SU-DHL-6 (cell line): Measurements from ENCODE around the gene TNRC6B.

Experiments
- CTCF ChIP-seq: fragments of 200-600 bp; sonication (generic); IDR thresholded peaks from one replicate; pipeline ENCODE4 v1.5.1; 2017; ENCODE audit warnings: antibody characterized with exemption, mild to moderate bottlenecking, low read length, moderate library complexity; ENCODE audit not compliant: insufficient read depth, poor library complexity, severe bottlenecking
- EZH2phosphoT487 ChIP-seq: fragments of 200-600 bp; sonication (generic), shearing (Covaris generic); conservative IDR thresholded peaks from 2 replicates; pipeline ENCODE4 v1.6.1; 2018; ENCODE audit warnings: mild to moderate bottlenecking, antibody characterized with exemption, low read length, moderate library complexity, mixed read lengths

- TF ChIP-seq CTCF, result no peak
- TF ChIP-seq EZH2phosphoT487, result no peak
Observed at GRCh38 chr22:40345815-40346184, 168.1 kb downstream of the TNRC6B start.
